Middle frontal gyrus (tissue), 1 donor: ENCODE measurements around the gene ZNF891.

ENCODE experiments used
- DNase-seq: peaks from one replicate; pipeline ENCODE4 v3.0.0-alpha.2; 2015; ENCODE audit warnings: low spot score; ENCODE audit errors: extremely low spot score

The ZNF891 gene

DNA sequence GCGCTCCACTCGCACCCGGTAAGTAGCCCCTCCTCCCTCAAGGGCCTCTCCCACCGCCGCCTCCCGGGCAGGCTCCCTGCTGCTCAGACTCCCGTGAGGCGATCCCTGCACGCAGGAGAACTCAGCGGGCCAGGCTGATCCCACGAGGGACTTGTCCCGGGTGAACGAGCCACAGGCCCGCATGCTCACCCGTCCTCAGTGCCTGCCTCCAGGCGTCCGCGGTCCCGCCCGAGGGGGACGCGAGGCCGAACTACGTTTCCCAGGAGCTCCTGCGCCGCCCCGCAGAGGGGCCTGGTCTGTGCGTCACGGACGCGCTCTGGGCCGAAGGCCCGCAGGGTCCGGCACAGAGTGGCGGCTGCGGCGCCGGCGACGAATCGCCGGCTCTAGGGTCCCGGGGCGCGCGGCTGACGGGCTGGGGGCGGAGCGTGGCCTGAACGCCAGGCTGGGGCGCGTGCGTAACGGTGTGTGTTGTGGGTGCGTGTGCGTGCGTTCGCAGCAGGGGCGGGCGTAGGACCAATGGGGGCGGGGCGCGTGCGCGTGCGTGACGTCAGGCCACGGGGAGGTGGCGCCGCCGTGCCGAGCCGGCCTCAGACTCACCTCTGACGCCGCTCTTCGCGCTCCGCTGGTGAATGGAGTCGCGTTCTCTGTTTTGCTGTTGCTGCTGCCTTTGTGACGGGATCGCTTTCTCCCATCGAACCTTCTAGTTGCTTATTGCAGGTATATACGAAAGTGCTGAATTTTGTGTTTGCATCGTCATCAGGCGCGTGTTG lies at the start of gene ZNF891, which contains the start of gene ZNF10:
TSS of gene ZNF891 (minus strand) at position 237 of the 770 bp plus-strand sequence. CDS start 8,356 bp downstream, outside the sequence.
TSS of gene ZNF10 (plus strand) at position 590 of the 770 bp plus-strand sequence. CDS start 13,866 bp downstream, outside the sequence.
- peak; percentile 90 for DNase-seq

DNA sequence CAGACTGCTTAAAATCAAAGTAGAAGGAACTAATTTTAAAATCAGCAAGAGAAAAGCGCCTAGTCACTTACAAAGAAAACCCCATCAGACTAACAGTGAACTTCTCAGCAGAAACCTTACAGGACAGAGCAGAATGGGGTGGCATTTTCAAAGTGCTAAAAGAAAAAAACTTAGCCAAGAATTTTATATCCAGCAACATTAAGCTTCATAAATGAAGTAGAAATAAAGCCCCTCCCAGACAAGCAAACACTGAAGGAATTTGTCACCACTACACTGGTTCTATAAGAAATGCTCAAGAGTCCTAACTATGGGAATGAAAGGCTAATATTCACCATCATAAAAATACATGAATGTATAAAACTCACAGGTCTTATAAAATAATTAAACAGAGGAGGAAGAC lies 44.8 kb upstream of the ZNF891 start:
- no peak for DNase-seq

DNA sequence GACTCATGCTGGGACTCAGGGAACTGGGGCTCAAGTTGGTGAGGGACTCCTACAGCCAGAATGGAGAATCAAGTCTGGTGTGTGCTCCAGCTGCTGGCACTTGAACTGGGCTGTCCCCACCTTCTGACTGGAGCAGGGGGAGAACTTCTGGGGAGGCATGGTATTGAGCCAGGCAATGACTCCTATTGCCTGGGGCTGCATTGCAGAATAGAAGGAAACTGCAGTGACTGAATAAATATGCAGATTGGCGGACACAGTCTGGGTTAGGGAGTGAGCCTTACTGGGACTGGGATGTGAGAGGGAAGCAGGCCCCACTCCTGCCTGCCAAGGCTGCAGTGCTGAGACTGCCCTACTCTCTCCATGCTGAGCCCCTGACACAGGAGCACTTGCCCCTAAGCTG lies 42.4 kb upstream of the ZNF891 start:
- no peak for DNase-seq

GRCh38 chr12:133165776-133166175 lies 35.7 kb upstream of the ZNF891 start:
- DNase-seq, result no peak

GRCh38 chr12:133156125-133156690 lies 26.1 kb upstream of the ZNF891 start:
- no peak for DNase-seq

DNA sequence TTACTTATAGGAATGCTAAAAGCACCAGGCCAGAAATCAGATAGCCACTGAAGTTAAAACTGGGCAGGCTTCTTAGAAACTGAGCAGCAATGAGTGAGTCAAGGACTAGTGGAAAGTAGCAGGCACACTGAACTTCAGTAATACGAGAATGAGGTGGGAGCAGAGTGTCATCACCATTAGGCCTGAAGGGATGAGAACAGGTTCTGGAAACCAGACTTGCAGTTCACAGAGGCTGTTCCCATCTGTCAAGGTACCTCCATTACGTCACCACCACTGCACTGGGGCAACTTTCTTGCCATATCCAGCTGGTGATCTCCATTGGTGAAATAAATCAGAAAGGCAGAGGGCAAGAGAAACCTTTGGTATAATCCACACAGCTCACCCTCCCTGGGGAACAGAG lies 15.9 kb upstream of the ZNF891 start:
- DNase-seq, result no peak

GRCh38 chr12:133135747-133136146 lies 5.7 kb upstream of the ZNF891 start:
- no peak for DNase-seq

GRCh38 chr12:133130808-133131128 lies 694 bp upstream of the ZNF891 start:
- DNase-seq, result no peak

DNA sequence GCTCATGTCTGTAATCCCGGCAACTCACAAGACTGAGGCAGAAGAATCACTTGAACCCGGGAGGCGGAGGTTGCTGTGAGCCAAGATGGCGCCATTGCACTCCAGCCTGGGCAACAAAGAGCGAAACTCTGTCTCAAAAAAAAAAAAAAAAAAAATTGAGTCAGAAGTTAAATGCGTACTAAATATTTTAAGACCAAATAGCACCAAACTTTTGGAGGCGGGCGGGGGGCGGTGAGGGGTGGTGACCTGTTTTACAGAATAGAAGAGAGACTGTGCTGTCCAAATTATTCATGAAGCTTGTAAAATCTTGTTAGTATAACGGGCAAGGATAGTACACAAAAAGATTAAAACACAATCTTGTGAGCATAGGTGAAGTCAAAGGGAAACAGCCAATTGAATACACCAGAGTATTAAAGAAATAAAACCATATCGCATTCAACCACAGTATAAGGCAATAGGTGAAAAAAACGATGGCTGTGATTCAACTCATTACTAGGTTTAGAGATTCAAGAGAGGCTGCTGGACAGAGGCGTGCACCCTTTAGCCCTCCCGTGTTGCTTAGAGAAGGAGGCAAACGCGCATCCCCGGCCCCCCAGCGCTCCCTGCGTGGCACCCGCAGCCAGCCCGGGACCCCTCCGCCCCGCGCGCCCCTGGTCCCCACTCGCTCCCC lies 571 bp downstream of the ZNF891 start:
- DNase-seq, result no peak

- no peak for DNase-seq
Observed at GRCh38 chr12:133124674-133125073, 5.4 kb downstream of the ZNF891 start.

- no peak for DNase-seq
Observed at GRCh38 chr12:133120385-133121191, 9.5 kb downstream of the ZNF891 start.

- no peak for DNase-seq
Observed at GRCh38 chr12:133108150-133108549, 21.9 kb downstream of the ZNF891 start.

- DNase-seq, result no peak
Observed at GRCh38 chr12:133107121-133107520, 23.0 kb downstream of the ZNF891 start.

GRCh38 chr12:133106253-133106652 lies 23.8 kb downstream of the ZNF891 start:
- DNase-seq, result no peak

GRCh38 chr12:133105620-133106019 lies 24.5 kb downstream of the ZNF891 start:
- no peak for DNase-seq

- DNase-seq, result no peak
Observed at GRCh38 chr12:133083345-133083744, 46.7 kb downstream of the ZNF891 start.

DNA sequence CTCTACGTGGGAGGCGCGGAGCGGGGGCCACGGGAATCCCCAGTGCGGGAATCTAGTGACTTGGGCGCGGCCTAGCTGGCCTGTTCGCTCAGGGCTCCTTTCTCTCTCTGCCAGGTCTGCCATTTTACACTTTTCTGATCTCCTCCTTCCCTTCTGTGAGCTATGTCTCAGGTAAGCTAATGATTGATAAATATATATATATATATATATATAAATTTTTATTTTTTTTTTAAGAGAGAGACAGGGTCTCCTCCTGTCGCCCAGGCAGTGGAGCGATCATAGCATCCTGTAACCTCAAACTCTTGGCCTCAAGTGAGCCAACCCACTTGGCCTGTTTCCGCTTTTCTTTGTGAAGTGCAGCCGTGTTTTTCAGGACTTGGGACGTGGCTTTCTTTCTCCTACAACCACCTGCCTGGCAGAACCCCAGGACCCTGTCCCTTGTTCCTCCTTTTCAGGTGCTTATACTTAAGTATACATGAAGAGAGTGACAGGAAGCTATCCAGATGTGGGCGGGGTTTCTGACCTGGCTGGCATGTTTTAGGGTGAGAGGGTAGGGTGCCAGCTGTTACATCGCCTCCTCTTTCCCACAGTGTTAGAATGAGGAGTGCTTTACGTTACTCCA lies 48.8 kb downstream of the ZNF891 start:
- DNase-seq, result no peak

- DNase-seq, result peak; percentile 97
Observed at GRCh38 chr12:133080368-133081158, 49.5 kb downstream of the ZNF891 start, which contains the start of gene ZNF140. Gene ZNF140, plus strand, starts transcription at chr12:133080923. Its CDS starts 398 bp downstream, at chr12:133081321.

DNA sequence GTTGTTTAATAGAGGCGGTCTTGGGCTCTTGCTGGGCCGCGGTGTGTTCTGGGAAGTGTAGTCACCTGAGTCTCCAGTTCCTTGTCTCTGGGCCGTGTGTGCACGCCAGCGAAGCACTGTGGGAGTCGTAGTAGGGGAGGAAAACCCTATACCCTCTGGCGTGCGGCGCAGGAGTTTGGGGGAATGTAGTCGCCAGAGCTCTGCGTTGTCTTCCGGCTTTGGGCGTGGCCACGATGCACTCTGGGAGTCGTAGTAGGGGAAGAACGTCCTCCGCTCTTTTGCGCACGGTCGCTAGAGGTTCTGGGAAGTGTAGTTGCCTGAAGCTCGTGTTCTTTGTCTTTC lies 50.1 kb downstream of the ZNF891 start:
- peak; percentile 100 for DNase-seq

- DNase-seq, result no peak
Observed at GRCh38 chr12:133073836-133074235, 56.2 kb downstream of the ZNF891 start.
